ENCODE results near the gene WBP1L.
"Not testable (repeated sequence)": the region's sequence is repeated elsewhere in the genome, so short reads cannot be mapped to it uniquely, and the experiment has no call there.

Gene WBP1L

DNA sequence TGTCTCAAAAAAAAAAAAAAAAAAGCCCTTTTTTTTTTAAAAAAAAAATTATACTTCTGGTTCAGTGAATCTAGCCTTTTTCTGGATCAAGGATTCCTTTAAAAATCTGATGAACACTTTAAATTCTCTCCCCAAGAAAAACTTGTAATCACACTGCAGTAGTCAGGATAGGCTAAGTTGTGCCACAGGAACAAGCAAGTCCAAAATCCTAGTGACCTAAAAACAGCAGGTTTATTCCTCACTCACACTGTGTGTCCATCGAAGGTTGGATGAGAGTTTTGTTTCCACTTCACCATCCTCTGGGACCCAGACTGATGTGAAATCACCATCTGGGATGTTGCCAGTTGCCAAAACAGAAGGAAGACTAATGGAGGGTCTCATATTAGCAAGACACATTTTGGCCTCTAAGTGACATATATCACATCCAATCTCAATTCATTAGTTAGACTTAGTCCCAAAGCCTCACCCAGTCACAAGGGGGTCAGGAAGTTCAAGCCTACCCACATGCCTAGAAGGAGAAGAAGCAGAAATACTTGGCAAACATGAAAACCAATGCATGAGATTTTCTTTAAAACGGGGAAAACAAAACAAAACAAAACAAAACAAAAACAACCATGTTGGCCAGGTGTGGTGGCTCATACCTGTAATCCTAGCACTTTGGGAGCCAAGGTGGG is 60.8 kb downstream of the WBP1L start:
- DNase-seq (ENCODE audit: low read depth in 2 of 2, low spot score in 1 of 2): no peak

GRCh38 chr10:102808380-102808779 is 64.6 kb downstream of the WBP1L start:
- no peak for DNase-seq (ENCODE audit: low read depth in 2 of 2, low spot score in 1 of 2)

GRCh38 chr10:102811346-102811745 is 67.6 kb downstream of the WBP1L start:
- no peak for DNase-seq (ENCODE audit: low read depth in 2 of 2, low spot score in 1 of 2)

- no peak for DNase-seq (ENCODE audit: low read depth in 2 of 2, low spot score in 1 of 2)
These were observed 68.6 kb downstream of the WBP1L start for GRCh38 chr10:102812231-102812876.

DNA sequence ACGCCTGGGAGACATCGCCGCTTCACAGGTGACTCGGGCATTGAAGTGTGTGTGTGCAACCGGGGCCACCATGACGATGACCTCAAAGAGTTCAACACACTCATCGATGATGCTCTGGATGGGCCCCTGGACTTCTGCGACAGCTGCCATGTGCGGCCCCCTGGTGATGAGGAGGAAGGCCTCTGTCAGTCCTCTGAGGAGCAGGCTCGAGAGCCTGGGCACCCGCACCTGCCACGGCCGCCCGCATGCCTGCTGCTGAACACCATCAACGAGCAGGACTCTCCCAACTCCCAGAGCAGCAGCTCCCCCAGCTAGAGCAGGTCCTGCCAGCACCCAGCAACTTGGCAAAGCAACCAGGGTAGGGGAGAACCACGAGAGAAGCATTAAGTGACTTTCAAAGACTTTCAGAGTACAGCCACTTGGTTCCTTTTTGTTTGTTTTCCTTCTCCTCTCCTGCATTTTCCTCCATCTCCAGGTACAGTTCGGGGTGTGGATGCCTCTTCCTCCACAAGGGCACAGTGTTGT is 69.3 kb downstream of the WBP1L start:
- no peak for DNase-seq (ENCODE audit: low read depth in 2 of 2, low spot score in 1 of 2)

- DNase-seq (ENCODE audit: low read depth in 2 of 2, low spot score in 1 of 2): no peak
These were observed 70.1 kb downstream of the WBP1L start for GRCh38 chr10:102813734-102814452.

DNA sequence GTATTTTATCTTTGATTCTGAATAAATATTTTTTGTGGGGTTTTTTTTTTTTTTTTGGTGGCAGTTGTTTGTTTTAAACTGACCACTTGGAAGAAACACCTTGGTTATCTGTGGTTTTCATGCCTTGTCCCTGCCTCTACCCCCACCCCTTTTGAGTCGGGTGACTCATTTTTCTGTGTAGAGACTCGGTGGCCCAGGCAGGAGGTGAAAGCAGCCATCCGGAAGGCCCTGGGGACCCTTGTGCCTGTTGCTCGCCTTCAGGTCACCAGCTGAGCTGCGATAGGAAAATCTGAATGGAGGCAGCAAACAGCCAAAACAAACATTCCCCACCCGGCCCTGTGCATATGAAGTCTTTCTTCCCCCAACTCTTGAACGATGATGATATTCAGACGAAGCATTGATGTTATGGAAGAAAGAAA is 70.7 kb downstream of the WBP1L start:
- DNase-seq (ENCODE audit: low read depth in 2 of 2, low spot score in 1 of 2): no peak

DNA sequence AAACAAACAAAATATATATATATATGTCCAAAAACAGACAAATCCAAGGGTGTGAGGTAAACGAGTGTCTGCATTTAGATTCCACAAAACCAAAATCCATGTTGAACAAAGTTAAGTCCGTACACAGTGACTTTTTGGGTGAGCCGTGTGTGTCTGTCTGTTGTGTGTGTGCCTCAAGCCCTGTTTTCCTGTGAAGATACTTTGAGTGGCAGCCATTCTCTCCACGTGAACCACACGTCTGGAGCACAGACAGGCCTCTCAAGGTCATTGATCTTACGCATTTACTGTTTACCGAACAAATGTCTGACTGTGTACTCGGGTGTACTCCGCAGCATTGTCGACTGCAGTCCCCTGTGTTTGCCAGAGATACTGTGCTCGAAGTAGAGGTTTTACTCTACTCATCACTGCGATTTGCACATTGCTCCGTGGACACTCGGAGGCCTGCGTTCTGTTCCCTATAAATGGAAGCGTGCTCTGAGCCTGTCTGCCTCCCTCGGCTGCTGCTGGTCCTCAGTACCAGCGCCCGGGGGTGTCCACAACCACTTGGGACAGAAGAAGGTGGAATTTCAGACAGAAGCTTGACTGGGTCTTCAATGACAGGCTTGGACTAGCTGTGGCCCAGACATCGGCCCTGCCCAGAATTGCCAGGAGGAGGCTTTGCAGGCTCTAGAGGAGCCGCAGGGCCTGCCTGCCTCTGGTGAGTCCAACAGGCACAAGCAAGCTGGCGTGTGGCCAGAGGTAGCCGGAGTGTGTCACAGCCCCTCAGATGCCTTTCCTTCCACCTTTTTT is 71.3 kb downstream of the WBP1L start:
- DNase-seq (ENCODE audit: low read depth in 2 of 2, low spot score in 1 of 2): no peak

GRCh38 chr10:102815790-102816549 is 72.2 kb downstream of the WBP1L start:
- DNase-seq (ENCODE audit: low read depth in 2 of 2, low spot score in 1 of 2): no peak

DNA sequence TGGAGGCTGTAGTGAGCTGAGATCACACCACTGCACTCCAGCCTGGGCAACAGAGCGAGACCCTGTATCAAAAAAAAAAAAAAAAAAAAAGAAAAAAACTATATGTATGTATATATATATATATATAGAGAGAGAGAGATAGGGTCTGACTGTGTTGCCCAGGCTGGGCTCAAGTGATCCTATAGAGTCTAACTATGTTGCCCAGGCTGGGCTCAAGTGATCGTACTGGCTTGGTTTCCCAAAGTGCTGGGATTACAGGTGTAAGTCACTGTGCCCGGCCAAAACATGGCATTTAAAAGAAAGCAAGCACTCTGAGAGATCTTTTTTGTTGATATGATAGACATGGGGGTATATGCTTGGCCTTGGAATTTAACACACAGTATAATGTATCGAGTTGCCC is 73.4 kb downstream of the WBP1L start:
- no peak for DNase-seq (ENCODE audit: low read depth in 2 of 2, low spot score in 1 of 2)

GRCh38 chr10:102819054-102819453 is 75.3 kb downstream of the WBP1L start:
- DNase-seq (ENCODE audit: low read depth in 2 of 2, low spot score in 1 of 2): no peak

- not testable (repeated sequence) for DNase-seq (ENCODE audit: low read depth in 2 of 2, low spot score in 1 of 2)
These were observed 76.3 kb downstream of the WBP1L start for GRCh38 chr10:102820008-102820407.

- no peak for DNase-seq (ENCODE audit: low read depth in 2 of 2, low spot score in 1 of 2)
These were observed 78.5 kb downstream of the WBP1L start for GRCh38 chr10:102822222-102822621.

DNA sequence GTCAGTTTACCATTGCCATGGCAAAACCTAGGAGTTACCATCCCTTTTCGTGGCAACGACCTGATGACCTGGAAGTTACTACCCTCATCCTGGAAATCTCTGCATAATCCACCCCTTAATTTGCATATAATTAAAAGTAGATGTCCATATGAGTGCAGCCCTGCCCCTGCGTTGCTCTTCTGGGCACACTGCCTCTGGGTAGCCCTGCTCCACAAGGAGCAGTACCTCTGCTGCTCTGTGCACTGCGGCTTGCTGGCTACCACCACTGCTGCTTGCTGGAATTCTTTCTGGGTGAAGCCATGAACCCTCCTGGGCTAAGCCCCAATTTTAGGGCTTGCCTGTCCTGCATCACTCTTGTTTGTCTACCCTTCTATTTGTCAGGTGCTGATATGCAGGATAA is 80.9 kb downstream of the WBP1L start:
- no peak for DNase-seq (ENCODE audit: low read depth in 2 of 2, low spot score in 1 of 2)

DNA sequence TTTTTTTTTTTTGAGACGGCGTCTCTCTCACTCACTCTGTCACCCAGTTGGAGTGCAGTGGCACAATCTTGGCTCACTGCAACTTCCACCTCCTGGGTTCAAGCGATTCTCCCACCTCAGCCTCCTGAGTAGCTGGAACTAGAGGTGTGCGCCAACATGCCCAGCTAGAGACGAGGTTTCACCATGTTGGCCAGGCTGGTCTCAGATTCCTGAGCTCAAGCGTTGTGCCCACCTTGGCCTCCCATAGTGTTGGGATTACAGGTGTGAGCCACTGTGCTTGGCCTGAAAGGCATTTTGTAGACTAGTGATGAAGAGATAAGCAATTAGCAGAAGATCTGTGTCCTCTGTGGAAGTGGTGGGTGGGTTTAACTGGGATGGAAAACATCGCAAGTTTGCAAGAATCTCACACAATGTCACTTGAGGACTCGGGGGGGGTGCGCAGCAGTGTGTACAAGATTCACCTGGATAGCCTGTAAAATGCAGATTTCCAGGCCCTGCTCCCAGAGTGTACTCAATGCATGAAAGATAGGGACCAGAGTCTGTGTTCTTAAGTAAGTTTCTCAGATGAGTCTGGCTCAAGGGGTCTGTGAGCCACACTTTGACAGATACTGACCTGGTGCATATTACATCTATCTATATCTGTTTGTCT is 82.5 kb downstream of the WBP1L start:
- DNase-seq (ENCODE audit: low read depth in 2 of 2, low spot score in 1 of 2): no peak

- DNase-seq (ENCODE audit: low read depth in 2 of 2, low spot score in 1 of 2): no peak
These were observed 83.8 kb downstream of the WBP1L start for GRCh38 chr10:102827597-102827975.

- no peak for DNase-seq (ENCODE audit: low read depth in 2 of 2, low spot score in 1 of 2)
These were observed 87.7 kb downstream of the WBP1L start for GRCh38 chr10:102831322-102832071.

DNA sequence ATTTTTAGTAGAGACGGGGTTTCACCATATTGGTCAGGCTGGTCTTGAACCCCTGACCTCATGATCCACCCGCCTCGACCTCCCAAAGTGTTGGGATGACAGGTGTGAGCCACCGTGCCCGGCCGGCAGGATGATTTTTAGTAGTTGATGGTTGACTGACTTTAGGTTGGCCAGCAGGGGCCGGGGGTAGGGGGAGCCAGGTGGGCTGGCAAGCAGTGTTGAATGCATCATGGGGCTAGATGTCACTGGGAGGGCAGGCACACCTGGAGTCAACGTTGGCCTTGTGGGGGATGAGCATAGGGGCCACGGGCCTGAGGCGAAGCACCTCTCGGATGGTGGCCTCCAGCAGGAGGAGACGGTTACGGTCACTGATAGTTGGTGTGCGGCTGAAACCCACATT is 88.5 kb downstream of the WBP1L start:
- DNase-seq (ENCODE audit: low read depth in 2 of 2, low spot score in 1 of 2): no peak

DNA sequence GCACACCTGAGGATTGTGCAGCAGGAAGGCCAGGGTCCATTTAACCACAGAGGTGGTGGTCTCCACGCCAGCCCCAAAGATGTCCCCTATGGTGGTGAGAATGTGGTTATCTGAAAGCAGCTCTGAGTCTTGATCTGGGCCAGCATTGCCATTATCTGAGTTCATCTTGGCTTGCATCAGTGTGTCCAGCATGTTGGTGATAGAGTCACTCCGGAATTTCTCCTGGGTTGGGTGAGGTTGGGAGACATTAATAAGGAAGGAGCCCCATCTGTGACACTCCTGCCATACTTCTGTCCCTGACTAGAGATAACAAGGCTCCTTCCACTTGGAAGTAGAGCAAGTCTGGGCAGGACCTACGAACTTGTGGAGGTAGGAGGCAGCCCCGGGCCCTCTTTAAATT is 89.2 kb downstream of the WBP1L start:
- DNase-seq (ENCODE audit: low read depth in 2 of 2, low spot score in 1 of 2): no peak

Measured in stimulated activated CD8-positive, alpha-beta memory T cell treated with anti-CD3 and anti-CD28 coated beads, Interleukin-4, amount 100 ng/mL, for 1 hour (primary cell).